Ramos (cell line): ENCODE results near the gene DNAJC18.
"Not testable (repeated sequence)": the region's sequence is repeated elsewhere in the genome, so short reads cannot be mapped to it uniquely, and the experiment has no call there.

Experiments used
- in situ Hi-C: fragments of 300-500 bp; cut with MboI; formaldehyde crosslinking; loops from one replicate; pipeline ENCODE4 v1.14.3; 2022; ENCODE audit warnings: low sequenced_read_pairs; ENCODE audit not compliant: unreplicated experiment

The DNAJC18 gene

DNA sequence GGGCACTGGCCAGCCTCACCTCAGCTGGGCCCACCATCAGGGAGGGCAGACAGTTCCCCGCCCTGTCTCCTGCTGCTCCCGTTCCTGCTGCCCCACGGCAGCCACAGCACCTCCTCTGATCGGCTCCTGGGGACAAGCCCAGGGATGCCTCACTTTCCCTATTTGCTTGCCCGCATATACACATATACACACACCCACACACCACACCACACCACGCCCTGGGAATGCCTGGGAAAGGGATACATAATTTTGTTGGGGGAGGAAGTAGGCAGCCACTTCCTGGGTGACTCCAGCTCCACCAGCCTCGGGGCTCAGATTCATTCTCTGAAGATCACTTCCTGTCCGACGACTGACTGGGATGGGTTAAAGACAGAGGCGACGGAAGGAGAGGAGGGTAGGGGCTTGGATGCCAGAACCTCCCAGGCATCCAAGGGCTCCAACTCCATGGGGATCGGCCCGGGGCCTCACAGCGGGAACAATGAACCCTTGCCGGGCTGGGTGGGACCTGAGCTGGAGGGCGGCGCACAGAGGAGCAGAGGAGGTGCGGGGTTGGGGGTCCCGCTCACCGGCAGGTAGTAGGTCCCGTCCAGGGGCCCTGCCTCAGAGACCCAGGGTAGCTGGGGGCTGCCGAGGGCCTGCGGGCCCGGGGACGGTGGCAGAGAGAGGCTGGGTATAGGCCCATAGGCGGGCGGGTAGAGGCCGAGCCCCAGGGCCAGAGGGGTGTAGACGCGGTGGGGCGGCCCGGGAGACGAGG lies 47.6 kb downstream of the DNAJC18 start:
- in situ Hi-C loops = loop anchor here (5.0 kb wide), 1 partner anchor 99 kb away; the partner anchor contains the start of gene MATR3

DNA sequence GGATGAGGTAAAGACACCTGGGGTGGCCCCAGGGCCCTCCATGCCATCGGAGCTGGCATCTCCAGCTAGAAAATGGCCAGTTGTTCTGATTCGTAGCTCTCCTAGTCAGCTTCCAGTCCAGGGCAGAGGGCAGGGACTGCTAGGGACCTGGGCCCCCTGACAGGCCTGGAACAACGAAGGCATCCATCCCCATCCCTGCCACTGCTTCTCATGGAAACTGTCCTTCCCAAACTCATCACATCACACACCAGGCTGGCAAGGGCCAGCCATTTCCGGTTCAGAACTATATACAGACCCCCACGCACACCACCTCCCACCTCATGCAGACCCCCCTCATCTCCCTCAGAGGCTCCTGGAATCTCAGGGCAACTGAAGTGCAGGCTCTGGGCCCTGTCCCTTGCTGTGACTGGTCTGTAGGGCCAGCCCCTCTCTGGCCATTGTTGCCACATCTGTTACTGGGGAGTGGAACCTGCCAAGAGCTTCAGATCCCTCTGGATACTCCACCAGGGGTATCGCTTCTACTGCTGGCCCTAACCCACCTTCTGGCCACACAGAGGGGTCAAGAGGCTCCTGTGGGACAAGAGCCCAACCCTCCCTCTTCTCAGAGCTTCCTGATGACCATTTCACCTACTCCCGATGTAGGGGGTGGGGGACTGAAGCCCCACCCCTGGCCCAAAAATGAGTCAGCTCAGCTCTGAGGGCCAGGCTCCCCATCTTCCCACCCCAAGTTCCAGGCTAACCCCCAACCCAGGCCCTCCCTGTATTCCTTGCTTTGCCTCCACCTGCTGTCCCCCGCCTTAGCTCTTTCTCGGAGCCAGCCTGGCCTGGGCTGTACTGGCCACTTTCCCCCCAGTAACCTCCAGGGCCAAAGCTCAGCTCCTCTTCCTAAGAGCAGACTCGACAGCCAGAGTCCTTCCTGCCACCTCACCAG lies 48.4 kb downstream of the DNAJC18 start:
- in situ Hi-C loops = loop anchor here (5.0 kb wide), 1 partner anchor 99 kb away; the partner anchor contains the start of gene MATR3

DNA sequence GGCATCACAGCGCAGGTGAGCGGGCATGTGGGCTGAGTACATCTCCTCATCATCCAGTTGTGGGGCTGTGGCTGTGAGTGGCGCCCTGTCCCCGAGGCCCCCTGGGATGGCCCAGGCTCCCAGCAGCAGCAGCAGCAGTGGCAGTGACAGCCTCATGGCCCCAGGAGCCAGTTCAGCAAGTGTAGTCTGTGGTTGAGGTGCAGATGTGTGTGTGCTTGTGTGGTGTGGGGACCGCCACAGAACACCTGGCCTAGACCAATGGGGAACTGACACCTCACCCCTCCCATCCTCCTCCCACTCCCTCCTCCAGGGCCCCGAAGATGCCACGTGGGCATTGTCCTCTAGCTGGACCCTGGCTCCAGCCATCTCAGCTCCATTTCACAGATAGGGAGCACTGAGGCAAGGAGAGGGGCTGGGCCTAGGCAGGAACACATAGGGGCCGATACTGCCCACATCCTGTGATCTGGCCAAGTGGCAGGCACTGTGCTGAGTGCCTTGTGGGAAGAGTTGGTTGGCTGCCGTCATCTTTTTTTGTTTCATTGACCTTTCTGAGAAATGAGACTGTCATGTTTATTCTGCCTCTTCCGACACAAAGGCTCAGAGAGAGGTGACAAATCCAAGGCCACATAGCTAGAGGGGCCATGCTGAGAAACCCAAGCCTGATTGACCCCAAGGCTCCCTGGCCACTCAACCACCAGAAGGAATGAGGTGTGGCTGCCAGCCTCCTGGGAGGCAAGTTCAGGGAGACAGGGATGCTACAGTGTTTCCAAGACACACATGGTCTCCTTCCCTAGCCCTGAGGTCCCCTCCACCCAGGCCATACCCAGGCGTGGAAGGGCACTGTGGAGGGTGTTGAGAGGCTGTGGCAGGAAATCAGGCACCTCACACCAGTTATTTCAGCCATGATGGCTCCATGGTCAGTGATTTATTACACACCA lies 49.4 kb downstream of the DNAJC18 start, which contains the start of gene MZB1:
Gene MZB1 (minus strand): TSS at position 213 of the 938 bp plus-strand sequence. CDS start 57 bp downstream, at position 156.
- in situ Hi-C loops = loop anchor here (5.0 kb wide), 1 partner anchor 98 kb away; the partner anchor contains the start of gene MATR3

DNA sequence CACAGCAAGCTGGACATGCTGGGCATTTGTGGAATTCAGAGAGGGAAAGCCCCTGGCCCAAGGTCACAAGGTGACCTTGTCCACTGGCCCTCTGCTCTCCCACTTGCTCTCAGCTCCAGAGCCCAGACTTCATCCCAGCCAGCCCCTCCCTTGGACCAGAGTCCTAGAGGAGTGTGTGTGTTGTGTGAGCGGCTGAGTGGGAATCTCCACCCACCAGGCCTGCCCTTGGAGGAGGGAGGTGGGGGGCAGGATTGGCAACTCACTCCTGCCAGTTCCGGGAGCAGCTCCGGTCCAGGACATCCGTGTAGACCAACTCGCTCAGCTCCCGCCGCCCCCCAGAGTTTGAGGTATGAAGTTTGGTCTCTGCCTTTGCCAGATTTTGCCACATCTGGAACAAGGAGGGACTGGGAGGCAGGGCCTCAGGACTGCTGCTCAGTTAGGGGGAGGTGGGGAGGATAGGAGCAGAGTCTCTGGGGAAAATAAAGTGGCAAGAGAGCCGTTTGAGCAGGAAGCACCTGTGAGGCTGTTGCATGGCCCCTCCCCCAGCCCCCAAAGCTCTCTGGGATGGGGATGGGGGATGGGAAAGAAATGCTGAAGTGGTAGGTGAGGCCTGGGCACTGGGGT lies 51.0 kb downstream of the DNAJC18 start:
- in situ Hi-C loops = no loop called here

DNA sequence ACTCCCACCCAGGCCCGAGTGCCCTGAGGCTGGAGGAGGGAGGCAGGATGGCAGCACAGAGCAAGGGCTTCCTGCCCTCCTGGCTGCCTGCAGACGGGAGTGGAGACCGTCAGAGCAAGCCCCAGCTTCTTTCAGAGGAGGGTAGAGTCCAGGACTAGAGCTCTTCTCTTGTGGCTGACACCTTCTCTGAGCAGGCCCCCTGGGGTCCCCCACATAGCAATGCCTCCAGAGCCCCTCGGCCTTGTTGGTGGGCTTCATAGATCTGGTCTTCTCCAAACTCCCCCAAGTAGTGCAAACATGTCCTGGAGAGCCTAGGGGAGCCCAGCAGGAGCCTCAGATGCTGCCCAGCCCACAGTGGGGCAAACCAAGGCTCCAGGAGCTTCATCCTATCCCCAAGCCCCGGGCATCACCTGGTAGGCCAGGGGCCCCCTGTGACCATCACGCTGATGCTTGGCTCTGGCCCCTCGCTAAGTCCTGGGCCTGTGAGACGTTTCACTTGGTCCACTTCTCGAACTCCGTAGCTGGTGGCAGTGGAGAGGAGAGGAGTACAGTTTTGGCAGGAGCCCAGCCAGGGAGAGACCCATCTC lies 51.6 kb downstream of the DNAJC18 start:
- in situ Hi-C loops = no loop called here

DNA sequence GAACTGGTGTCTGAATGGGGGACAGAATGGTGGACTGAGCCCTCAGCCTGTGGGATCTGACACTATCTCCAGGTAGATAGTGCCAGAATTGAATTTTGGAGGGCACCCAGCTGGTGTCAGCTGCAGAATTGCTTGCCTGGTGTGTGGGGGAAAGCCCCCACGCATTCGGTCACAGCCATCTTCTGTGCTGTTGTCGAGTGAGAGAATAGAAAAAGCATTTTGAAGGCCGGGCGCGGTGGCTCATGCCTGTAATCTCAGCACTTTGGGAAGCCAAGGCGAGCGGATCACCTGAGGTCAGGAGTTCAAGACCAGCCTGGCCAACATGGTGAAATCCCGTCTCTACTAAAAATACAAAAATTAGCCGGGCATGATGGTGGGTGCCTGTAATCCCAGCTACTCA lies 52.4 kb downstream of the DNAJC18 start:
- in situ Hi-C loops = not testable (repeated sequence)

DNA sequence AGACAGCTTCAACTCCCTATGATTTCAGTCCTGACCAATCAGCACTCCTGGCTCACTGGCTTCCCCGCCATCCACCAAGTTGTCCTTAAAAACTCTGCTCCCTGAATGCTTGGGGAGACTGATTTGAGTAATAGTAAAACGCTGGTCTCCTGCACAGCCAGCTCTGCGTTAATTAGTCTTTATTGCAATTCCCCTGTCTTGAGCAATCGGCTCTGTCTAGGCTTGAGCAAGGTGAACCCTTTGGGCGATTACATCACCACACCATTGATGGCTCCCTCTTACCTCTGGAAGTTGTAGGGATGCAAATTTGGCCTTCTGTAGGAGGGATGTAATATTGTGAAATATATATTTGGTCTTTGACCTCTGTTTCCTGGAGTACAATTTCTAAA lies 53.3 kb downstream of the DNAJC18 start:
- in situ Hi-C loops = no loop called here

DNA sequence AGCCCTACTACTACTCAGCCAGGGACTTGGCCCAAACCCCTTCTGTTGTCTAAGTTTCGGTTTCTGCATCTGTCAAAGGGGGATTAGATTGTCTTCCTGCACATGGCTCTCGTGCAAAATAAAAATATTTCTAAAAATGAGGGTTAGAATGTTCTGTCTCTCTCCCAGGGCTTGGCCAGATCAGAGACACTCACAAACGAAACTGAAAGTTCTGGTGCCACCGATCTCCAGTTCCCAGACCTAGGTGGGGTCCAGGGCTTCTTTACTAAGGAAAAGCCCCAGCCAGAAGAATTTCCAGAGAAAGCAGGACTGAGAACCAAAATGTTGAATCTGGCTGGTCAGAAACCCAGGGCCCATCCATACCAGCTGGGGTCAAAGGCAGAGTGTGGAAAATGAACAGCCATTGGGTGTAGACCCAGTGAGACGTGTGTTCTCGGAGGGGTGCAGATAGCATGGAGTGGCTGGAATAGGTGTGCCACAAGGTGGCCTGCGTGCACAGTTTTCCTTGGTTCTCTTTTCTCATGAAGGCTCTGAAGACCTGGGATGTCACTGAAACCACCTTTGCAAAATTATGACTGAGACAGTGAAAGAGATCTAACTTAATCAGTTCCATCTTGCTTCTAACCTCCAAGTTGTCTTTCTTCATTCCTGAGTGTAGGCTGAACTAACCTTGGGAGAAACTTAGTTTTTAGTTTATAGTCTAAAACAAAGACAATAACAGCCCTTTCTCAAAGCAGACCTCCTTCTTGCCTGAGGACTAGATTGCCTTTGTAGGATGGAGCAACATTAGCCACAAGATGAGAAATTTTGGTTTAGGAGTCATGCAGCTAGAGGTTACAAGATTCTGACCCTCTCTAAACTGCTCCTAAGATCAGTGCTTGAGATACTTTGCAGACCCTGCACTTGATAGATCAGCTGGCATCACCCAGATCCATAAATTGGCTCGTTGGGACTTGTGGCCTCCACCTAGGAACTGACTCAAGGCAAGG lies 54.0 kb downstream of the DNAJC18 start:
- in situ Hi-C loops = no loop called here

DNA sequence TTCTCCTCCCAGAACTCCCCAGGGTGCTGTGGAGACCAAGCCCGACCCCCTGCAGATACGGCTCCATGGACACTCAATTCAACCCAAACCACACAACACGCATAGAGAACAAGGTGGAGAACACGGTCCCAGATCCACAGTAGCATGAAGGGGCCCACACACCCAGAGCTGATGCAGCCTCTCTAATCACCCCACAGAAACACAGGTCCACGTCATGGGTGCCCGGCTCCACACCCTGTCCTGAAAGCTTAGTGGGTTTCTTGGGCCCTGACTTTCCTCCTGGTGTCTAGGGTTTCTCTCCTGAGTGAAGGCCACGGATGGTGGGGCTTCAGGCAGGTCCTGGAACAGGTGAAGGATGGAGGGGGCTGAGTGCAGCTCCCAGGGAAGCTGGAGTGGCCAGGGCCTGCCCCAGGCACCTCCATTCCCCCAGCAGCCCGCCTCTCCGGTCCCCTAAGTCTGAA lies 54.7 kb downstream of the DNAJC18 start:
- in situ Hi-C loops = no loop called here

DNA sequence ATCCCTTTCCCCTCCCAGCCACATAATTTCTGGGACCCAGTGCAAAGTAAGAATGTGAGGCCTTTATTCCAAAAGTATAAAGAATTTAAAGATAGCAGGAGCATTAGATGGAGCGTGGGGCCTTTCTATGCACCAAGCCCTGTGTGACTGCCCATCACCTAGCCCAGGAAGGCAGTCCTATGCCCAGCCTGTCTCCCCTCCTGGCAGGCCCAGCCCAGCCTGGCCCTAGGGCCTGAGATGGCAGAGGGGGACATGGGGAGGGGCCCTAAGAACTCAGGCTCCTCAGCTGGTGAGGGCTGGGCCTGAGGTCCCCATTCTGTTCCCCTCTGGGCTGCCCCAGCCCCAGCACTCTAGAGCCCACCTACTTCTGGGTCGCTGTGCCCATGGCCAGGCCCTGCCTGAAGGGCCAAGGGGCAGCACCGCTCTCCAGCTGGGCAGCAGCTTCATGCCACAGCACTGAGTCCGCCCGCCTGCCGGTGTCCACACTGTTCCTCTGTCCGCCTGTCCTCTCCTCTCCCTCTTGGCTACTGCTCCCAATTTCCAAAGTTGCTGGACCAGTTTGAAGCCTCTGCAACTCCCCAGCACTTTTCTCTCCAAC lies 55.2 kb downstream of the DNAJC18 start:
- in situ Hi-C loops = no loop called here

DNA sequence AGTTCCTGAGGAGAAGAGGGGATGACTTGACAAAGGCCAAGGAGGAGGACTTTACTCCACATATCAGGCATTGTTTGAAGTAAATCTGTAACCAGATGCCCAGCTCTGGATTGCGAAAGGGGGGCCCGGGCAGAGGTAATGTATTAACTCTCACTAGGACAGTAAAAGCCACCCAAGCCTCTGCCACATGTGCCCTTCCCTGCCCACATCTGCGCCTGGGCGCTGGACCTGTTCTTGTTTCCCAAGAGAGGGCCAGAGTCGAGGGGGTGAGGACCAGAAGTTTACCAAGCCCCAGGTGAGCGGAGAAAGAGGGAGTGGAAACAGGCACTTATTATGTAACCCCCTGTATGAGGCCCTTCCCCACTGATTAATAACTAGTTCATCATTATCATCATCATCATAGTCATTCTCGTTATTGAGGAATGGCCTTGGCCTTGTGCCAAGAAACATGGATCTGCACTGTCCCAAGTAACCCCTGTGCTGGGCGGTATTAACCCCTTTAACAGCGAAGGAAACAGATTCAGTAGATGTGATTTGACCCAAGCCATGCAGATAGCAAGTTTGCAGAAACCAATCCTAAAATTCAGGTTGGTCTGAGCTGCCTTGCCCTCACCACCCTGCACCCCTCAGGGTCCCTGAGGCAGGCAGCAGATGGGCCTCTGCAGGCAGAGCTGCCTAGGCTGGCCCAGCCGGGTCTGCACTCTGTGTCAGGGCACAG lies 55.9 kb downstream of the DNAJC18 start, which contains the start of gene SLC23A1:
Gene SLC23A1 (minus strand): TSS at position 23 of the 718 bp plus-strand sequence. CDS start 44 bp downstream, outside the sequence.
- in situ Hi-C loops = no loop called here

DNA sequence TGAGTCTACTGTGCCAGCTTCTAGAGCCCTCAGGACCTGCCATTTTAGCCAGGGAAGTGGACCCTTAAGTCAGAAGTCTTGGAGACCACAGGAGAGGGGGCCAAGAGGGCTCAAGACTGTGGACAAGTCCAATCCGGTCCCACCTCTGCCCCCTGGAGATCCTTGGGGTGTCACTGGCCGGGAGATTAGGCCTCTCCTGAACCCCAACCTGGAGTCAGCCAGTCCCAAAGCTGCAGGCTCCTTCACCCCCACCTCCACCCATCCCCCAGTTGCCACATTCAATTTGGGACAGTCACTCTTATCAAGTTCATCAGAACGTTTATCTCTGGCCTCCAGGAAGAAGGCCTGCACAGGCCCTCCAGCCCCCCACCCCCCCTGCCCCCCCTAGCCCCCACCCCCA lies 56.5 kb downstream of the DNAJC18 start:
- in situ Hi-C loops = no loop called here

DNA sequence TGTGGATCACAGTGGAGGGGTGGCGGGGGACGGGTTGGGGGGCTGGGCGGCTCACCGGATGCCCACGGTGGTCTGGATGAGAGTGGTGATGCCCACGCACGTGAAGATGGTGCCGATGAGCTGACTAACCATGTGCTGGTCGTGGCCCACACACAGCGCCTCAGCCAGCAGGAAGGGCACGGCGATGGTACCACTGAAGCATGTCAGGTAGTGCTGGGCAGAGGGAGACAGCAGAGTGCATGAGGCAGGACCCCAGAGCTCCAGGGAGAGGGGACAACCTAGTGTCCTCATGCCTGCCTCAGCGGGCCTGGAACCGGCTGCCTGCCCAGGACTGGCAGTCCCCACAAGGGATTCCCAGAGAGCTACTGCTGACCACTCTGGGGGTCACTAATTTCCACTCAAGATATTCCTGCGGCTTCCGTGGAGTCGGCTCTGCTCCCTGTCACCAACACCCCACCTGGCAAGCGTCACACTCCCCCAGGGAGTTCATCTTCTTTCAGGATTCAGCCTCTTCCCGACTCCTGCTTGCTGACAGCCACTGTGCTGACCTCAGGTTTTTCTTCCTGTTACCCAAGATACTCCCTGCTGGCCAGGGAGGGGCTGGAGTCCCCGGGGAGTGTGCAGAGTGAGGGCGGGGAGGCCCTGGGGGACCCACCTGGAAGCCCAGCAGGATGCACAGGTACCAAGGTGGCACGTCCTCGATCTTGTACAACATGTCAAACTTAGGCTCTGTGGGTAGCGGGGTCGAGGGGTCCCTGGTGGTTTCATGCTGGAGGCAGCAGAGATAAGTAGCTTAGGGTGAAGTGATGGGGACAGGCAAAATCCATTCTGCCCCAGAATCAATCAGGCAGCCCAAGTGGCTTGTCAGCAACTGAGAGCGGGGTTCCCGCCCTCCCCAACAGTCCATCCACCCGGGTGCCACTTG lies 57.2 kb downstream of the DNAJC18 start:
- in situ Hi-C loops = no loop called here

DNA sequence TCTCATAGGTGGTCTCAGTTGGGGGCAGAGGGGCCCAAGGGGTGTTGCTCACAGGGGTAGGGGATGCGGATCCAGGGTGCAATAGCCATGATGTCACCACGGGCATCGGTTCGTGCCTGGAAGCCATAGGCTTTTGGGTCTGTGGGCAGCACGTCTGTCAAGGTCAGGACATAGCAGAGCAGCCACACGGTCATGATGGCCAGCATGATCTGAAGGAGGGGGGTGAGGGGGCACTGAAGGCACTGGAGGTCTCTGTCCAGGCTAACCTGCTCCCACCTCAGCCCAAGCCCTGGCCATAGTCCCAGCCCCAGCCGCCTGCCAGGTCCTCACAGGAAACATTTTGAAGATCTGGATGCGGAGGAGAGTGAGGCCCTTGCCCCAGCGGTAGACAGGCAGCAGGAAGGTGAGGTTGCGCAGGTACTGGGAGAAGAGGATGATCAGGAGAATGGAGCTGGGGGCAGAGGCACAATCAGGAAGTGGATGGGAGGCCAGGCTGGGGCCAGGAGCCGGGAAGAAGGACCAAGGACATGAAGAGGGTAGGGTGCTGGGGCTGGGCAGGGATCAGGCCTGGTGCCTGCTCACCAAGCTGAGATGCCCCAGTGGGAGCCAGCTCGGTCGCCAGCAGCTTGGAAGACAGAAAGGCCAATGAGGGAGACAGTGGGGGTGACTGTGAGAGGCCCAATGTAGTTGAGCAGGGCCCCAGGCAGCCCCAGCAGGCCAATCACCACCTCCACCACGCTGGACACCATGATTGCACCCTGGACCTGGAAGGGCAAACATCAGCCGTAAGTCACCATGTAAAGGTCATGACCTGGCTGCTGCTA lies 59.5 kb downstream of the DNAJC18 start:
- in situ Hi-C loops = no loop called here

DNA sequence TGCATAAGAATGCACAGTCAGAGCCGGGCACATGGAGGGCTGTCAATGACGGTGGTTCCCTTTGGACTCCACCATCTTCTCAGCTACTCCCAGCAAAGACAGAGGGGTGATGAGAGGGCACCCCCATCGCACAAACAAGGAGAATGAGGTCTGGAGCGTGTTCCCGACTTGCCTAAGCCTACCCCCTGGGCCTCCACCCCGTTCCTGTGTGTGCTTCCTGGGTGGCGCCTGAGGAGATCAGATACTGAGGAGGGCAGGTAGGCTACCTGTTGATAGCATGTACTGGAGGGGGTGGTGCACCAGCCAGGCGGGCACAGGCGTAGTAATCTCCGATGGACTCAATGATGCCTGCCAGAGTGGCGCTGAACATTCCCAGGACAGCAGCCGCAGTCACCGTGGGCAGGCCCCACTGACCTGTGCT lies 60.4 kb downstream of the DNAJC18 start:
- in situ Hi-C loops = no loop called here
